GM10266 (cell line): ENCODE results near the gene MEP1A.
"Not testable (repeated sequence)": the region's sequence is repeated elsewhere in the genome, so short reads cannot be mapped to it uniquely, and the experiment has no call there.

Experiments used
- DNase-seq: peaks from one replicate; pipeline ENCODE4 v3.0.0; 2012; ENCODE audit errors: extremely low spot score
- CTCF ChIP-seq: IDR thresholded peaks from 2 replicates; pipeline ENCODE4 v1.5.1; 2012; ENCODE audit warnings: mild to moderate bottlenecking, low read depth; ENCODE audit not compliant: control insufficient read depth, insufficient read depth; ENCODE audit errors: missing control alignments

The MEP1A gene

GRCh38 chr6:46845126-46845525 is 51.9 kb downstream of the MEP1A start:
- no peak for DNase-seq
- TF ChIP-seq CTCF: no peak

DNA sequence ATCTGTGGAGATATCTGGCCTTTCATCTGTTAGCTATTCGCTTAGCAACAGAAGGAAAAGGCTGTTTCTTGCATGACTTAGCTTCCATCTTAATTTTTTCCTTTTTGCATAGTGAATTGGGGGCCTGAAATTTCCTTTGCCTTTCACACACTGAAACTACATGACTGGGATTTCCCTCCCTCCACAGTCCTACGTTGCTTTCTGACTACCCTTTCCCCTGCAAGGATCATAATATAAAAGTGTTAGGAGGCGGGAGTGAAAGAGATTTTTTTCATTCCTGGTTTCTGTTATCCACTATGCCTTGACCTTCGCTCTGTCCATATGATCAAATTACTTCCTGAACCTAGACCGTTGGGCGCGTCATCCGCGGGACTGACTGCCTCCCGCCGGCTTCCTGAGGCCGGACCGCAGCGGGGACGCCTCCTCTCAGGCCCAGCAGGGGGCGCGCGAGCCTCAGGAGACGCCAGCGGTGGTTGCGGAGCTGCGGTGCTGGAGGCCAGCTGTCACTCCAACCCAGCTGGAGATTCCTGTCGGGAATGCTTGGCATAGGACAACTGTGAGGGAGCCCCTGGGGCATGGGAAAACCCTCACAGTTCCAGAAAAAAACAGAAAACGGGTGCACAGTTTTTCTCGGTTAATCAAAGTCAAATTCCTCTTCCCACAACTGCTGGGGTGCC is 55.6 kb downstream of the MEP1A start:
- peak; percentile 60 for DNase-seq
- TF ChIP-seq CTCF: peak; percentile 97

- DNase-seq: no peak
- TF ChIP-seq CTCF: no peak
These were observed 56.1 kb downstream of the MEP1A start for GRCh38 chr6:46849361-46849690.

DNA sequence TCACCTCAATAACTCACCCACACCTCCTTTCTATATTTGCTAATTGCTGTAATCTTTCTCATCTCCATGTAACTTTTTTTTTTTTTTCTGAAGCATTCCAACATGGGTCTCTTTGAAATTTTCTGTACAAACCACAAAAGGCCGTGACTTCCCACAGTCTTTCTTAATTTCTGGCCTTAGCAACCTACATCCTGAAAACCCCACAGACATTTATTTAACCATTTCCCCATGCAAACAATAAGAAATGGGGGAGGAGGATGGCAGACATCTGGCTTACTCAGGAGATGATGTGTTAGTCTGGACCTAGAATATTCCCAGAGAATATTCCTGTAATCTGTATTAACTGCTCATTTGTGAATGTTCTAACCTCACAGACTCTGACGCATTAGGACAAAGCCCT is 57.6 kb downstream of the MEP1A start:
- no peak for DNase-seq
- TF ChIP-seq CTCF: no peak

DNA sequence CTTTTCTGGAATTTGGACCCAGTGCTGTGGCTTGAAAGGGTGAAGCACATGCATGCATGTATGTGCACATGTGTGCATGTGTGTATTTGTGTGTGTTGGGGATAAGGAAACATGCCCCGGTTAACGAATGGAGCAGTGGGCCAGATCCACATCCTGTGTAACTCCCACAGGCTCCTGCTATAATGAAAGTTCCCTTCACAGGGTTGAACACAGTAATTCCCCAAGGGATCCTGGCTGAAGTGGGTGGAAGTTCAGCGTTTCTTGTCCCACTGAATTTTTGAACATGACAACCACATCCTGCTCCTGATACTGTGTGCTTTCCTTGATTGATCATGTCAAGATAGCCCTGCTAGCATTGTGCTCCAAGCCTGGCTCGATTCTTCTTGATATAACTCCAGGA is 58.4 kb downstream of the MEP1A start:
- not testable (repeated sequence) for DNase-seq

GRCh38 chr6:46855966-46856365 is 62.8 kb downstream of the MEP1A start:
- not testable (repeated sequence) for DNase-seq

DNA sequence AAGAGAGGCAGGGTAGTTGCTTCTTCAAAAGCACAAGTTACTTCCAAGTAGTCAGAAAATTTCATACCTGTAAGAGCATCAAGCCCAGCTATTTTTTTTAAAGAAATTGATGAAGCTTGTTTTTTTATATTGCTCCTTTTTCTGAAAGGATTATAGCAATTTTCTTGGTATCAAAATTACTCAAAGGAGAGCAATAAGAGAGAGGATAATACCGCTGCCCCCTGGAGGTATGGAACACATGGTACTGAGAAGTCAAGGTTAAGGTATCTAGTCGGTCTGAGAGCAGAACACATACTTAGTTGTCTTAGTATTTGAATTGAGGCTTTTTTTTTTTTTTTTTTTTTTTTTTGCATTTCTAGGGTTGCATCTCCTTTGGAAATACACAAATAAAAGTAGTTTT is 69.2 kb downstream of the MEP1A start:
- no peak for DNase-seq
- TF ChIP-seq CTCF: no peak

More at GRCh38 chr6:46855966-46856365, 62.8 kb downstream of the MEP1A start:
- TF ChIP-seq CTCF: peak; percentile 62

- DNase-seq: no peak
- no peak for TF ChIP-seq CTCF
These were observed 70.6 kb downstream of the MEP1A start for GRCh38 chr6:46863791-46864190.
